ENCODE data around the gene GPBAR1.

The GPBAR1 gene, protein sequence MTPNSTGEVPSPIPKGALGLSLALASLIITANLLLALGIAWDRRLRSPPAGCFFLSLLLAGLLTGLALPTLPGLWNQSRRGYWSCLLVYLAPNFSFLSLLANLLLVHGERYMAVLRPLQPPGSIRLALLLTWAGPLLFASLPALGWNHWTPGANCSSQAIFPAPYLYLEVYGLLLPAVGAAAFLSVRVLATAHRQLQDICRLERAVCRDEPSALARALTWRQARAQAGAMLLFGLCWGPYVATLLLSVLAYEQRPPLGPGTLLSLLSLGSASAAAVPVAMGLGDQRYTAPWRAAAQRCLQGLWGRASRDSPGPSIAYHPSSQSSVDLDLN

DNA sequence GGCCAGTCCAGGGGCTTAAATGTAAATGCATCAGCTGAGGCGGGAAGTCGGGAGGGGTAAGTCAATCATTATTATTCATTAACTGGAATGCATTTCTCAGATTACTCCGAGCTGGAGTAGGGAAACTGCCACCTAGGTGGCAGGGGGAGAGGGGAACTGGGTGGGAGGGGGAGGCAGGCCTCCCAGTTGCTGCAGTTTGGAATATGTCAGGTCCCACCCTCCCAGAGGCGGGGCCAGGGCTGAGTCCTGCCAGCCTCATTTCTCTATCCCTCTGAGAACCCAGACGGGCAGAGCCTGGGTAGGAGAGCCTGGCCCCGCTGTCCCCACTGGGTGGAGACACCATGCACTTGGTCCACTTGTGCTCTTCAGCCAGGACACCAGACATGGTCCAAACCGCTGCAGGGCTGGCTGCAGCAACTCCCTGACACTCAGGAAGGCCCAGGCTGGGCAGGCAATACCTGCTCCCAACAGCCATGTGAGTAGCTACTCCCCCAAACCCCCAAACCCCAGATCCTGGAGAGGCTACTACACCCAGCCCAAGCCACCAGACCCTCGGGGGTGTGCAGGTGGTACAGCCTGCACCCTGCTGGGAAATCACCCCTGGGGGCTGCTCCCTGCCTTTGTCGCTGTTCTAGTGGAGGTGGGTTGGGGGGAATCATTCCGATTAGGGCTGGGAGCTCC is at the start of gene GPBAR1:
Gene GPBAR1, plus strand, starts transcription at position 274 of the 681 bp plus-strand sequence. CDS start 1,710 bp downstream, outside the sequence.
- DNase-seq = no peak

DNA sequence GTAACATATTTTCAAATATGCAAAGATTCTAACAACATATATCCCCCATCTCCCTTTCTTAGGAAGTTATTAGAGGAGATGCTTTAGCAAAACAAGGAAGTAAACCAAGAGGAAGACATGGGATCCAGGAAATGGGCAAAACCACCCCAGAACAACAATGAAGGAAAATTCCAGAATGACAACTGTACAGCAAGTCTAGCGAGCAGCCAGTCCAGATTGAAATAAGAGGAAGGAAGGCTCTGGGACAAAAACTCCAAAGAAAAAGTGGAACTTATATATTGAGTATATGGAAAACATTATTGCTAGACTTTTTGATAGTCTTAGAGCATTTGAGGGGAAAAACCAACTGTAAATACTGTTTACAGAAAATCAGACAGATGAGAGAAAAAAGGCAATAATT is 46.7 kb upstream of the GPBAR1 start:
- DNase-seq = no peak

DNA sequence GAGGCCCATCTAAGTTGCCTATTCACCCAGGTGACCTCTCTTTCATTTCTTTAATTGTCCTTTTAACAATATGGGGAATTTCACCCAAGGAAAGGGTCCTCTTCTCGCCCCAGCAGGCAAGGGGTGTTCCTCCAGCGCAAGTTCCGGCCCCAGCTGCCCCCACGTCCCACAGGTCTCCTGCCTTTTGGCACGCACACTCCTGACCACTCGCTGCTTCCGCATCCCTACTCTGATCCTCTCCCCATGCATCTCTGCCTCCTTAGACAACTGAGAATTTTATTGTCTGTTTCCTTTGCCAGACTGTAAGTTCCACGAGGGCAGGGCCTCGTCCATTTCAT is 44.5 kb upstream of the GPBAR1 start:
- DNase-seq = no peak

DNA sequence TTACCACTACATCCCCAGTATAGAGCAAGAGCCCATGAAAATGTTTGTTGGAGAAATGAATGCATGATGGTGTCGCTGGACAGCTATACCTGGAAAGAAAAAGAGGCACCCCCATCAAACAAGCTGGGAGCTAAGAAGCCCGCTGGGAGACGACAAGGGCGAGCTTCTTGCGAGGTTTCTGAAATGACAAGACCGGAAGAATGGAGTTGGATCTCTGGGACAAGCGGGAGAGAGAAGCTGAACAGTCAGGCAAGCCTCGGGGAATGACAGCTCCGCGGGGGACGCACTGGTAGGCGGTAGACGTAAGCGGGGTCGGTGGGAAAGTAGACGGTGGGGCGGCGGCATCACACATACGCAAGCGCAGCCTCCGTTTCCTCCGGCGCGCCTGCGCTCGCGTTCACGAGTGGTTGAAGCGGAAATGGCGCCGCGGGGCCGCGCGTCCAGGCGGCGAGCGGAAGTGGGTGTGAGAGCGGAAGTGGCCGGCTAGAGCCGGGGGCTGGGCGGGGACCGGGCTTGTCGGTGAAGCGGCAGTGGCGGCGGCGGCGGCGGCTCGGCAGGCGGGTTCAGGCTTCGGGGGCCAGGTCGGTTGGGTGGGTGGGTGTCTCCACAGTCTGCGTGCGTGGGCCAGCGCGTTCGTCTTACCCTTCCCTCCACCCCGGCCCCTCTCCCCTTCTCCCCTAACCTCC is 44.0 kb upstream of the GPBAR1 start, which contains the start of gene ARPC2:
Gene ARPC2, plus strand, starts transcription at position 516 of the 686 bp plus-strand sequence. CDS start 282 bp downstream, outside the sequence.
- peak; percentile 85 to 93 (median 90) for DNase-seq

DNA sequence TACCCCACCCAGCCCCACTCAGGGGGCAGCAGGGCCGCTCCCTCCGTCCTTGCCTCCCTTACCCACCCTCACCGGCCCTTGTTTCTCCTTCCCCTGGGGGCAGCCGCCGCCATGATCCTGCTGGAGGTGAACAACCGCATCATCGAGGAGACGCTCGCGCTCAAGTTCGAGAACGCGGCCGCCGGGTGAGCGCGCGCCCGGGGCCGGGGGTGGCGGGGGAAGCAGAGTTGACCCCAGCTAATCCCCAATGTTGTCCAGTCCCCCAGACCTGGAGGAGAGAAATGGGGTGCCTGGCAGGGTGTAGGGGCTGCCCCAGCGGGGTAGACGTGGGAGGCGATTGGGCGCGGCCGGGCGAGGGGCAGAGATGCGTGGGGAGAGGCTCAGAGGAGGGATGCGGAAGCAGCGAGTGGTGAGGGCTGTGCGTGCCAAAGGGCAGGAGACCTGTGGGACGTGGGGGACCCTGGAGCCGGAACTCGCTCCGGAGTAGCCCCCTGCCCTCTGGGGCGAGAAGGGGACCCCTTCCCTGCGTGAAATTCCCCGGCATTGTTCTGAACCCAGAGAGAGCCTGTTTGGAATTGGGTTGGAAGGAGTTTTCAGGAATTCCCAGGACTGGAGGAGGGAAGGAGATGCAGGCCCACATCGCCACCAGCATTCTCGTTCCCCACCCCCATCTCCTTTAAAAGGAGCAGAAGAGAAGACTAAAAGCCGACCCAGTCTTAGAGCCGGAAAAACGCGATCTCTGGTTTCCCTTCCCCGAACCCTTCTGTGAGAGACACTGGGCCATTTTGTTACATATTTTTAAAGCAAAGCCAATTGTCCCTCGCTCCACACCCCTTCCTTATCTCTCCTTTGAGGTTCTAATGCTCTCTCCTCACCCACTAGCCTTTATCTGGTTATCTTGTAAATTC is 43.2 kb upstream of the GPBAR1 start:
- DNase-seq = peak; percentile 40 to 50 (median 42)

DNA sequence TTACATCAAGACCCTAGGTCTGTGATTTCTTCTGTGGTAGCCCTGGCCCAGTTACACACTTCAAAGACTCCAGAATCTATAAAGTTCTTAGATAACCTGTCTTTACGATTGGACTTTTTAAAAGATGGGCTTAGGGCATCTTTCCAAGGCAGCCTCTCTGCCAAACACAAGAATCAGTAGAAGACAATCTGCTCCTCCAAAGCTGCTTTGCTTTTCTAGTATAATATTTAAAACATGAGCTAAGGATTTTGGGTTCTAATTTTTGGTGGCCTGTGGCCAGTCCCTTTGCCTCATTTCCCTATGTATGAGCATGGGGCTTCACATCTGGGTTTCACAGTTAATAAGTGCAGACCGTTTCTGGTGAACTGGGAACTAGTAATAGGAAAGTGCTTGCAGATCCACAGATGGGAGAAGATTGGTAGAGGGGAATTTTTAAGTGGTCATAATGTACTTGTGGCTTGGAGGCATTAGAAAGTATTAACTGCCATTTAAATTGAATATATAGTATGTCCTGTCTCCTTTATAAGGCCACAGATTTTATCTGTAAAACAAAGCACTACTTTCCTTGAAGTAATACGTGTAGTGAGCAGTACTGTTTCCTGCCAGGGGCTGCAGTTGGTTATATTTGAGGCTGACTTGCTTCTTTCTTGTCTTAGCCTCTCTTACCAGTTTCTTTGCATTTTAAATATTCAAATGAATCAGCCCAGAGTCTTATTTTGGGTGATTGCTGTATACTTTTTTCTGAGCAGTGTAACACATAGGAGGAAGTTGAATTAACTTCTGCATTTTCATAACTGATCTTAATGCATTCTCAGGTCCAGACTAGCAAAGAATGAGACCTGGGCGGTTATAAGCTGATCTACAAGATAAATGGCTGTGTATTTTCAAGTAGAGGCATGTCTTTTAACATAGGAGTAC is 42.3 kb upstream of the GPBAR1 start:
- DNase-seq = no peak

DNA sequence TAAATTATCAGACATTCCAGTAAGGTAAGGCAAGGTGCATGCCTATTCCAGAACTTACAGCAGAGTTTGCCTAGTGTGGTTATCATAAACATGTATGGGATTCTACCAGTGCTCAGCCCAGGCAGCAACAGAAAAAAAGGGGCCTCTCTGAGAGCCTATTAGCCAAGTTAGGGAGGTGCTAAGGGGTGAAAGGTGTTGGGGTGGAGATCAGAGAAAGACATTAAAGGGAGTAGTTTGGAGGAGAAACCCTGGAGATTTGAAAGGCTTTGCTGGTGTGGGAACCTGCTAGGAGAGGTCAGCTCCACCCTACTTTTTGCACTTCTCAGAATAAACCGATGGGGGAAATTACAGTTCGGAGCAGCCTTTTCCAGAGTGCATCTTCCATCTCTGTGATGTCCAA is 40.9 kb upstream of the GPBAR1 start:
- DNase-seq = no peak

DNA sequence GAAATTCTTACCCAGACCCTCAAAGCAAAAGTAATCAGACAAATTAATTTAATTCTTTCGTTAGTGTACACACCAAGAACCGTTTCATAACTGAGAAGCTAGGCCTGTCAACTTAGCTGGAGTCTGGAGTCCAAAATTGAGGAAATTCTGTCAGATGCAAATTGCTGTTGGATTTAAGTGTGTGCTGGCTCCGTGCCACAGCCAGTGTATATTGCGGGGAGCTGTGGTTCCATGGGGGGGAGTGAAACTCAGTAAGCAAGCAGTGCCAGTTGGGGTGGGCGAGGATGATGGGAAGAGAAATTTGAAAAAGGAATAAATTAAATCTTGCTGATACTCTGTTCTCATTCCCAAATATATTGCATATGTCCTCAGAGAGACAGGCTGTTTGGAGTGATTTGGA is 39.8 kb upstream of the GPBAR1 start:
- no peak for DNase-seq

DNA sequence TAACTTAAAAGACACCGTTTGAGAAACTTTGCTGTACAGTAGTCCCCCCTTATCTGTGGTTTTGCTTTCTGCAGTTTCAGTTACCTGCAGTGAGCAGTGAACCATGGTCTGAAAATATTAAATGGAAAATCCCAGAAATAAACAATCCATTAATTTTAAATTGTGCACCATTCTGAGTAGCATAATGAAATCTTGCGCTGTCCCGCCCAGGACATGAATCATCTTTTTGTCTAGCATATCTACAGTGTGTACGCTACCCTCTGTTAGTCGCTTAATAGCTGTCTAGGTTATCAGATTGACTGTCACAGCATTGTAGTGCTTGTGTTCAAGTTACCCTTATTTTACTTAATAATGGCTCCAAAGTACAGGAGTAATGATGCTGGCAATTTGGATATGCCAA is 37.8 kb upstream of the GPBAR1 start:
- no peak for DNase-seq

DNA sequence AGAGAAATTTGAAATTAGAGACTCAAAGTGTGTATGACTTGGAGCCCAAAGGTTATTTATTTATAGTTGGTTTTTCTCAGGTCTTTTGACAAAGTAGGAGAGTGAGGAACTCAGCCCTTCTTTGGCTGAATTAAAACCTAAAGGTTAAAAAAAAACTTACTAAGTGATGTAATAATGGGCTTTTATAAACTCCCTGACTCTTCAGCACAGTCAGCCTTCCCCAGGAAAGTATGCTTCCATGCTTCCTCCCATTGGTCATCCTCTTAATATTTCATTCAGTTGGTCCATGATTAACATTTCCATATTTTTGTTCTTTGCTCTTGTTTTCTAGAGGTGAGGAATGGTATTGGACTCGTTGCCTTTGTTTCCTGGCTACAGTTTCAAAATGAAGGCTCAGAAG is 36.6 kb upstream of the GPBAR1 start:
- no peak for DNase-seq

DNA sequence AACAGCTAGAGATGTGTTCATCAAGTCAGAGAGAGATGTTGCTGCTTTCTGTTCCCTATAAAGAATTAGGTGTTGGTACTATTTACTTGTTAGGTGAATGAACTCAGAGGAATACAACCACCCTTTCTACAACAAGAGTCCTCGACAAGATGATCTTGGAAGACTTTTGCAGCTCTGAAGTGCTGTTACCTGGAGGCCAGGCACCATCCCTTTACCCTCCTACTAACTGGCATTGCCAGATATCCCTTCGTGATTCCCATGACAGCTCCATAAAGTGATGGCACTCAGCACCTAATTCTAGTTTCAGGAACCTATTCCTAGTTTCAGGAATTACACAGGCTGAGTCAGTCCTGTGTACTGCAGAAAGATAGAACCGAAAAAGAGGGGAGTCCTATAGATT is 33.9 kb upstream of the GPBAR1 start:
- DNase-seq = no peak

DNA sequence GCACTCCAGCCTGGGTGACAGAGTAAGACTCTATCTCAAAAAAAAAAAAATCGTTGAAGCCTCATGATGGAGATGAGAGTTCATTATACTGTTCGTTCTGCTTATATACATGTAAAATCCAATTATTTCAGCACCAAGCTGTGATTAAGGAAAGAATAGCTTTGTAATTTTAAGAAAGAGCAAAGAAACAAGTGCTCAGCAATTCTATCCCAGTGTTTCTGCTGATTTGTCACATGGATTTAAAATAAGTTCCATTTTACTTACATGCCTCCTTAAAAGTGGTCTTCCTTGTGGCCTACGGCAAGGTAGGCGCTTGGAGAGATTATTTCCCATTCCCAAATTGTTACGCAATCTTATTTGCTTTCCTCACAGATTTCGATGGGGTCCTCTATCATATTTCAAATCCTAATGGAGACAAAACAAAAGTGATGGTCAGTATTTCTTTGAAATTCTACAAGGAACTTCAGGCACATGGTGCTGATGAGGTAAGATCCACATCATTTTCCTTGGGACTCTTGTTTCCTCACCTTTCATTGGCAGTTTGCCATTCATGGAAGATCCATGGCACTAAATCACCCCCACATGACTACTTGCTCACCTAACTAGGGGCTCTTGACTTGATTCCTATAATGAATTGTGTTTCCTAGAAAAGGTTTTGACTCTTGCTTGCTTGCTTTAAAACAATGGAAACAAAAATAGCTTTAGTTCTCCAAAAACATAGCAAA is 32.3 kb upstream of the GPBAR1 start:
- no peak for DNase-seq

DNA sequence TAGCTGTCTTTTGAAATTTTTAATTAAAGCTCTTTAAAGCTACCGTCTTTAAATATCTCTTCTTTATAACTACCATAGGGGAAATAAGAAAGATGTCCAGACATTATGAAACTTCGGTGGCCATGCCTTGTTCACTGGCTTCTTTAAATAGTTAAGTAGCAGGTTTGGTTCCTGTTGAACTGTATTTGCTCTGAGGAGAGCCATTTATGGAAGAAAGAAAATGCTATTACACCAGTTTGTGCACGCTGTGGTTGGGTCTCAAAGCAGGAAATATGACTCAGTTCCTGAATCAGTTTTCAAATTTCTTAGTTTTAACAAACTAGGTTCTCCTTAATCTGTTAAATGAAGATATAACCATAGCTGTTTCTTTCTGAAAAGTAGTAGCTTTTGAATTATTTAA is 31.6 kb upstream of the GPBAR1 start:
- DNase-seq = no peak

DNA sequence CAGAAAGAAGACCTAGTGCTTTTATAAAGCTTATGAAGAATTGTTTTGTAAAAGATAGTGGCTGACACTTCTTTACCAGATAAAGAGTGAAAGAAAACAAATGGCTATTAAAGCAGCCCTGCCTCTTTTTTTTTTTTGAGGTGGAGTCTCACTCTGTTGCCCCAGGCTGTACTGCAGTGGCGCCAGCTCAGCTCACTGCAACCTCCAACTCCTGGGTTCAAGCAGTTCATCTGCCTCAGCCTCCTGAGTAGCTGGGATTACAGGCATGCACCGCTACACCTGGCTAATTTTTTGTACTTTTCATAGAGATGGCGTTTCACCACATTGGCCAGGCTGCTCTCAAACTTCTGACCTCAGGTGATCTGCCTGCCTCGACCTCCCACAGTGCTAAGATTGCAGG is 31.0 kb upstream of the GPBAR1 start:
- DNase-seq = no peak

DNA sequence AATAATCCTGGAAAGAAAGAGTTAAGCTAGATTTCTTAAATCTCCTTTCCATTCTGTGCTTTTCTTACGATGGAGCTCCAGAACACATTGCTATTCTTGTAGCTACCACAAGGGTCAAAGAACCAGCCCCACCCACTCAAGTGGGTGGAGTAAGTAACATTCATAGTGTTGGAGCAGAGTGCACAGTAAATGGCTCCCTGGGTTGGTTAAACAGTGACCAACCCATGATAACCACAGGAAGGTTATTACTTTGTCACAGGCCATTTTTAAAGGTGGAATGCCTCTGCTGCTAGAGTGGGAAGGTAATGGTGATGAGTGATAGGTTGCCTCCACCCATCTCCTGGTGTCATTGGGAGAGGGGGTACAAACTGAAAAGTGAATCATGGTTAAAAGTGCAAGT is 29.9 kb upstream of the GPBAR1 start:
- DNase-seq = no peak

DNA sequence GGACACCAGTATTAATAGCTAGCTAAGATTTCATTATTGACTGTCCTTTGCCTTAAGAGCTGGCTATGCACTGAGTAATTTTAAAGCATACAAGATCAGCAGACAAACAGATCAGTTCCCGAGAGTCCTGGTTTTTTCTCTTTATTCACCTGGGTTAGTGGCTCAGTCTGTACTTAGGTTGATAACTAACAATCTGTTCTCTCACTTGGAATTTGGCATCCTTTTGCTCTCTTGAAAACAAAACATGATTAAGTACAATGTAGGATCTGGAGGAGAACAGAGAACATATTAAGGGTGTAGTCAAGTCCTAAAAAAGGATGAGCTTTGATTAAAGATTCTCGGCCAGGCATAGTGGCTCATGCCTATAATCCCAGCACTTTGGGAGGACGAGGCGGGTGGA is 27.3 kb upstream of the GPBAR1 start:
- DNase-seq = no peak

DNA sequence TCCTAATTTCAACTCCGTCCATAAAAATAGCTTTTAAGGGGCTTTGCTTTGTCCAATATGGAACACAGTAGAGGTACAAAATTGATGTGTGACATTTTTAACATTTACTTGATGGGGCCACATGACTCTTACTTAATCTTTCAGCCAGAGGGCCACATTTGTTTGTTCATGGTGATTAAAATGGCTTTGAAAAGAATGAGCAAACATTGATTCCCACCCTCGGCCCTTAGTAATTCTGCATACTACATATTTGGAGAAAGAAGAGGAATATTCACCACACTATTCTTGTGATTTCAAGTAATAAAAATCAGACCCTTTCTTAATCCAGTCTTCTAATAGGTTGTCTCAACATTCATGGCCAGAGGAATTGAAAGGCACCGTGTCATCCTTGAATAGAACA is 26.3 kb upstream of the GPBAR1 start:
- no peak for DNase-seq

DNA sequence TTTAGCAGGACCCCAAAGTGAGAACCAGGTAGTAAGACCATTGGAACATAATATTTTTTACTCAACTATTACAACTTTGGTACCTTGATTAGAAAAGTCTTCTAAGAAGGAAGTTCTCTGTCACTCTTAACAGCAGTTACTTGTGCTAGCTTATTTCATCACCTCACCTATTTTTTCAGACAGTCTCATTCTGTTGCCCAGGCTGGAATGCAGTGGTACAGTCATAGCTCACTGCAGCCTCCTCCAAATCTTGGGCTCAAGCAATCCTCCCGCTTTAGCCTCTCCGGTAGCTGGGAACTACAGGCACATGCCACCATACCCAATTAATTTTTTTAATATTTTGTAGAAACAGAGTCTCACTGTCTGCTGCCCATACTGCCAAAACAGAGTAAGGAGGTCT is 25.8 kb upstream of the GPBAR1 start:
- no peak for DNase-seq

DNA sequence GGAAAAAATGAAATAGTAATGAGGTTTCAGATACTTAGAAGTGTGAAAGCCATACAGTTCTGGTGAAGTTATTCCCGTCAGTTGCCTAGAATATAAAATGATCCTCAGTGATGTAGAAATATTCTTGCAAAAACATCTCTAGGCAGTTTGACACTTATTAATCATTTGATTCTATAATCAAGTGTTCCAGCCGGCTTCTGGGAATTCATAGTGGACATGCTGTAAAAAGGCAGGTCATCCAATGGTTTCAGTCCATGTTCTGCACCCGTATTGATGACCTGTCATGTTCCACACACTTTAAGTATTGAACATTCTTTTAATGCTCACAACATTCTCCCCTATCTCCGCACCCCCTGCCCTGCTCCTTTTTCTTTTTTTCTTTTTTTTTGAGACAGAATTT is 24.0 kb upstream of the GPBAR1 start:
- no peak for DNase-seq

DNA sequence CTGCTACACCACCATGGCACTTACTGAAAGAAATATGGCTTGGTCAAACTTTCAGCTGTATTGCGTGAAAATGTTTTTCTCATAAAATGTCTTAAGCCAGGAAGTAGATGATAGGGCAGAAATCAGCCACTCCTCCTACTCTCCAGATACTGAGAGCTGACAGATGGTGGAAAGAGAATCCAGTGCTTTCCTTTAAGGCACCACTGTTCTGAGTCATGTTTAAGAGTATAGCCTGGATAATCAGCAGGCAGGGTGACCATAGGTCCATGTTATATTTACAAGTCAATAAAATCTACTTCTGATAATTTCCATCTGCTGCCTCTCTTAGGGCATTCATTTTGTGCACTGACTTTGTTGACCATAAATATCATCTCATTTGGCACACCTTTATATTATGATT is 21.9 kb upstream of the GPBAR1 start:
- DNase-seq = no peak

DNA sequence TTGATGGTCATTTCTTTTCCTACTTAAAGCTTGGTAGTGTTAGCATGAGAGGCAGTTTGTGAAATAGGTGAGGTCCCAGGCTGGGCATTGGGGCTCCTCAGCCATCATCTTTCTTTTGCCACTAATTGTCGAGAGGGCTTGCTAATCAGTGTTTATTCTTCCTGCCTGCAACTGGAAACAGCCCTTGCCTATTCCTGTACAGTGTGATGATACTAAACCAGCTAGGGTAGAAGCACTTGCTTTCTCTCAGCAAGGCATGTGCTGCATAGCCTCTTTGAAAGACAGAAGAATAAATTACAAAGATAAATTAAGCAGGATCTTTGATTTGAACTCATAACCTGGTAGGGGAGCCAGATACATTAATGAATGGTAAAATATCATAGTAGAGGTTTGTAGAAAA is 16.6 kb upstream of the GPBAR1 start:
- DNase-seq = no peak
